Lower leg skin (tissue), 3 donors: Measurements from ENCODE around the gene F10.

Experiments used
- POLR2A ChIP-seq, 2 donors: fragments of 450-650 bp; IDR thresholded peaks; one replicate each; pipeline ENCODE4 v1.6.1; 2016 to 2017; ENCODE audit warnings: antibody characterized with exemption in 2 of 2, mild to moderate bottlenecking in 1 of 2, moderate library complexity in 1 of 2
- TF ChIP-seq, protein P1 (sequence below), 3 donors: fragments of 450-650 bp; IDR thresholded peaks; one replicate each; pipeline ENCODE4 v1.5.1; 2016; ENCODE audit warnings: antibody characterized with exemption in 3 of 3, mild to moderate bottlenecking in 3 of 3, moderate library complexity in 2 of 3

DNA sequence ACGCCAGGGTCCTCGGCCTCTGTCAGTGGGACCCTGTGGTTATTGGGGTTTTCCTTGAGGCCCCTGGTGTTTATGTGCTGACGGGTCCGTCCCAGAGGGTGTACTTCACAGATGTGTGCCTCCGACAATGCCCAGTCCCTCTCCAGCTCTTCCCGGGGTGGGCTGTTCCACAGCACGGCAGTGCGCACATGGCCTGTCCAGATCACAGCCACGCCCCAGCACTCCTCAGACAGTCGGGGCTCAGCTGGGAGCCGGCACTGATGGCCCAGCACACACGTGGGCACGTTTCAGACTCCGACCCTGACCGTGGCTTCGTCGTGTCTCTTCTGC lies 33.9 kb upstream of the F10 start:
- TF ChIP-seq, protein P1, sequence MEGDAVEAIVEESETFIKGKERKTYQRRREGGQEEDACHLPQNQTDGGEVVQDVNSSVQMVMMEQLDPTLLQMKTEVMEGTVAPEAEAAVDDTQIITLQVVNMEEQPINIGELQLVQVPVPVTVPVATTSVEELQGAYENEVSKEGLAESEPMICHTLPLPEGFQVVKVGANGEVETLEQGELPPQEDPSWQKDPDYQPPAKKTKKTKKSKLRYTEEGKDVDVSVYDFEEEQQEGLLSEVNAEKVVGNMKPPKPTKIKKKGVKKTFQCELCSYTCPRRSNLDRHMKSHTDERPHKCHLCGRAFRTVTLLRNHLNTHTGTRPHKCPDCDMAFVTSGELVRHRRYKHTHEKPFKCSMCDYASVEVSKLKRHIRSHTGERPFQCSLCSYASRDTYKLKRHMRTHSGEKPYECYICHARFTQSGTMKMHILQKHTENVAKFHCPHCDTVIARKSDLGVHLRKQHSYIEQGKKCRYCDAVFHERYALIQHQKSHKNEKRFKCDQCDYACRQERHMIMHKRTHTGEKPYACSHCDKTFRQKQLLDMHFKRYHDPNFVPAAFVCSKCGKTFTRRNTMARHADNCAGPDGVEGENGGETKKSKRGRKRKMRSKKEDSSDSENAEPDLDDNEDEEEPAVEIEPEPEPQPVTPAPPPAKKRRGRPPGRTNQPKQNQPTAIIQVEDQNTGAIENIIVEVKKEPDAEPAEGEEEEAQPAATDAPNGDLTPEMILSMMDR (IDR thresholded peaks at IDR 0.05), result no peak
- no peak for TF ChIP-seq POLR2A (IDR thresholded peaks at IDR 0.05)
